Measurements from ENCODE around the gene ACE2. TPM values are rescaled to one million over a fixed set of nuclear protein-coding genes. Genes with fewer than 3 reads are reported as not detected.

ACE2 gene
- total RNA-seq, 2 experiments from 2014 or later = not detected

DNA sequence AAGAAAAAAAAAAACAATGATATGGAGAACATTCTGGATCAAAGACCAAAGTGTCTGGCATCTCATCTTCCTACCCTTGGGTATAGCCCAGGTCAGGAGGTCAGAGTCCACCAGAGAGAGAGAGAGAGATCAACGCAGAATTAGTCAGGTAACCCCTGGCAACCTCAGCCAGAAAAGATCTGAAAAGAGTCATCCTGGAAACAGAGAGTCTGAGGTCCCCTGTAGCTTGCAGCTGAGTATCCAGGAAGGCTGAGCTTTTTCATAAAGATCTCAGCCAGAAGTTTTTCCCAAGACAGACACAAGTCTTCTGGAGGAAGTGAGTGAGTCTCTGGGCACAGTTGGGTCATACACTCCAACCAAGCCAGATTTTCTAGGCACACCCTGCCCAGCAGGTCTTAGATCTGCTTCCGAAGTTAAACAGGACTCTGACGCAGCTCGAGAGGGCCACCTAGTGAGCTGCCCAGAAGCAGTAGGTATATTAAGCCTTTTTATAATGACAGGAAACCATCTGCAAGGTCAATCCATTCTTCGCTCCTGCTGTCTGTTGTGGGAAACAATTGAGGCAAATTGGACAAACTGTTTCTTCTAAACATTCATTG is 35.7 kb downstream of the ACE2 start:
- Mint-ChIP-seq H3K27ac (no peak overlapping the region), H3K4me1 (no peaks in the 10 kb centered on the region), H3K36me3 (no peaks in the 10 kb centered on the region), H3K9me3 (no peaks in the 10 kb centered on the region), H3K4me3 (no peak overlapping the region), H3K27me3 (peaks cover 5% of the 10 kb centered on the region)
- POLR2A ChIA-PET = no interaction called here
- DNase-seq = no peak
- no peak for ATAC-seq (ENCODE audit: low read depth)

GRCh38 chrX:15563056-15563455 is 37.7 kb downstream of the ACE2 start:
- Mint-ChIP-seq H3K4me1 (no peaks in the 10 kb centered on the region), H3K36me3 (no peaks in the 10 kb centered on the region), H3K27ac (no peak overlapping the region), H3K4me3 (no peak overlapping the region), H3K27me3 (peaks cover 5% of the 10 kb centered on the region), H3K9me3 (no peaks in the 10 kb centered on the region)
- DNase-seq = no peak
- no peak for ATAC-seq (ENCODE audit: low read depth)
- POLR2A ChIA-PET = no interaction called here

- Mint-ChIP-seq H3K4me3 (no peak overlapping the region), H3K9me3 (no peaks in the 10 kb centered on the region), H3K27me3 (peaks cover 5% of the 10 kb centered on the region), H3K27ac (no peak overlapping the region), H3K36me3 (no peaks in the 10 kb centered on the region), H3K4me1 (no peaks in the 10 kb centered on the region)
- POLR2A ChIA-PET = no interaction called here
- DNase-seq (no peak), ATAC-seq (ENCODE audit: low read depth) (no peak)
Observed at GRCh38 chrX:15560924-15561323, 39.8 kb downstream of the ACE2 start.

DNA sequence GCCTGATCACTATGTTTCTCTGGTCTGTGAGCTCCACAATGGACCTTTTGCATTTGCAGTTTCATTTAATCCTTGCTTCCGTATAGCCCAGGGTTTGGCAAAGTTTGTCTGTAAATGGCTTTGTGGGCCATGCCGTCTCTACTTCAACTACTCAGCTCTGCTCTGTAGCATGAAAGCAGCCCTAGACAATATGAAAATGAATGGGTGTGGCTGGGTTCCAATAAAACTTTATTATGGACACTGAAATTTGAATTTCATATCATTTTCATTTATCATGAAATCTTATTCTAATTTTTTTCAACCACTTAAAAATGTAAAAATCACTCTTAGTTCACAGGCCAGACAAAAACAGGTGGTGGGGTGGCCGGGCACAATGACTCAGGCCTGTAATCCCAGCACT is 41.5 kb downstream of the ACE2 start:
- H3K27ac Mint-ChIP-seq = no peak overlapping the region
- H3K36me3 Mint-ChIP-seq = no peaks in the 10 kb centered on the region
- no peak overlapping the region for H3K4me3 Mint-ChIP-seq
- DNase-seq (no peak), ATAC-seq (ENCODE audit: low read depth) (no peak)
- H3K9me3 Mint-ChIP-seq = no peaks in the 10 kb centered on the region
- peaks cover 6% of the 10 kb centered on the region for H3K27me3 Mint-ChIP-seq
- H3K4me1 Mint-ChIP-seq = no peaks in the 10 kb centered on the region
- POLR2A ChIA-PET = no interaction called here

GRCh38 chrX:15549189-15550012 is 51.4 kb downstream of the ACE2 start:
- Mint-ChIP-seq H3K27me3 (peaks cover 2% of the 10 kb centered on the region), H3K4me1 (no peaks in the 10 kb centered on the region), H3K9me3 (no peaks in the 10 kb centered on the region), H3K27ac (no peak overlapping the region), H3K4me3 (no peak overlapping the region), H3K36me3 (no peaks in the 10 kb centered on the region)
- ATAC-seq (ENCODE audit: low read depth) = no peak
- no peak for DNase-seq
- POLR2A ChIA-PET = no interaction called here

- Mint-ChIP-seq H3K9me3 (no peaks in the 10 kb centered on the region), H3K27me3 (no peaks in the 10 kb centered on the region), H3K27ac (no peak overlapping the region), H3K36me3 (no peaks in the 10 kb centered on the region), H3K4me1 (no peaks in the 10 kb centered on the region), H3K4me3 (no peak overlapping the region)
- DNase-seq (no peak), ATAC-seq (ENCODE audit: low read depth) (no peak)
- POLR2A ChIA-PET = no interaction called here
Observed at GRCh38 chrX:15547356-15547755, 53.4 kb downstream of the ACE2 start.

DNA sequence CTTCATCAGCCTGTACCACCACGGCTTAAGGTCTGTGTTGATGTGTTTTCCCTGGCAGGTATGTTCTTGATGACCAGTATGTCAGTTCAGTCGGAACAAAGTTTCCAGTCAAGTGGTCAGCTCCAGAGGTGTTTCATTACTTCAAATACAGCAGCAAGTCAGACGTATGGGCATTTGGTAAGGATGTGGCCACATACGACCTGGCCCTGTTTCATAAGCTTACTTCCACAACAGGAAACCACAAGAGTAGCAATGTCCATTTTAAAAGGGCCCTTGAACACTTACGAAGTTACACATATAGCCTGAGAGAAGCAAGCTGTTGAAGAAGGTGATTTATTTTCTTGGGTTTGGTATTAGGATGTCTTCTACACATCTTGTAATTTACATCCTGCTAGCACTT is 54.0 kb downstream of the ACE2 start:
- ATAC-seq (ENCODE audit: low read depth) = no peak
- H3K36me3 Mint-ChIP-seq = no peaks in the 10 kb centered on the region
- DNase-seq = no peak
- no peaks in the 10 kb centered on the region for H3K27me3 Mint-ChIP-seq
- no peaks in the 10 kb centered on the region for H3K4me1 Mint-ChIP-seq
- H3K4me3 Mint-ChIP-seq = no peak overlapping the region
- POLR2A ChIA-PET = no interaction called here
- H3K9me3 Mint-ChIP-seq = no peaks in the 10 kb centered on the region
- no peak overlapping the region for H3K27ac Mint-ChIP-seq

DNA sequence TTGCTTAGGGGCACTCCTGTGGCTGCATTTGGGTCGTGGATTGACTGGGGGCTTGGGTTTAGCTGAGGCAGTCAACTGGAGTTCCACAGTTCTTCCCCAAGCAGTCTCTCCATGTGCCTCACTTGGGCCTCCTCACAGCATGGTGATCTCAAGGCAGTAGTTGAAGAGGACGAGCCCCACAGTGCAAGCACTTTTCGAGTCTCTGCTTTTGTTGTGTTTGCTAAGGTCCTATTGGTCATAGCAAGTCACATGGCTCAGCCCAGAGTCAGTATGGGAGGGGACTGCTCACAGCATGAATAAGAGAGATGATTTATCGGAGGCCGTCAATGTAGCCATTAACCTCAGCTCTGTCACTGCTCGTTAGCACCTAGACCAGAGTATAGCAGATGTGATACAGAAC is 70.4 kb downstream of the ACE2 start:
- Mint-ChIP-seq H3K9me3 (no peaks in the 10 kb centered on the region), H3K4me3 (no peak overlapping the region), H3K4me1 (no peaks in the 10 kb centered on the region), H3K27ac (no peak overlapping the region), H3K27me3 (peaks cover 3% of the 10 kb centered on the region), H3K36me3 (no peaks in the 10 kb centered on the region)
- DNase-seq = no peak
- POLR2A ChIA-PET = no interaction called here
- no peak for ATAC-seq (ENCODE audit: low read depth)

DNA sequence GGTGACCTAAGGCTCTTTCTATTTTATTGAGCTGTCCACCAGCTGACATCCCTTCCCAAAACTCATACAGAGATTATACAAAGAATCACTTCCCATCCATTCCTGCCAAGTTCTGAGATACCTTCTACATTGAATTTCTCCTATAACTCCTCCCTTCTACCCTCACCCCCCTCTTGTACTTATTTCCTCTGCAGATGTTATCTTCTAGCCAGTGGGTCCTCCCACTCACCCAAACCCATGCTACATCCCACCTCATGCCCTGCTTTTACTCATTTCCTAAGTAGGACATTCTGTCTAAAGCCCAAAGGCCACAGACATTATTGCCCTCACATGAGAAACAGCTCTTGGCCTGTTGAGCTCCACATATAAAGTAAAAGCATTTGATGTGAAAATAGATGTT is 71.6 kb downstream of the ACE2 start:
- Mint-ChIP-seq H3K4me1 (no peaks in the 10 kb centered on the region), H3K36me3 (no peaks in the 10 kb centered on the region), H3K4me3 (no peak overlapping the region), H3K9me3 (no peaks in the 10 kb centered on the region), H3K27me3 (peaks cover 3% of the 10 kb centered on the region), H3K27ac (no peak overlapping the region)
- POLR2A ChIA-PET = no interaction called here
- ATAC-seq (ENCODE audit: low read depth) (no peak), DNase-seq (no peak)

DNA sequence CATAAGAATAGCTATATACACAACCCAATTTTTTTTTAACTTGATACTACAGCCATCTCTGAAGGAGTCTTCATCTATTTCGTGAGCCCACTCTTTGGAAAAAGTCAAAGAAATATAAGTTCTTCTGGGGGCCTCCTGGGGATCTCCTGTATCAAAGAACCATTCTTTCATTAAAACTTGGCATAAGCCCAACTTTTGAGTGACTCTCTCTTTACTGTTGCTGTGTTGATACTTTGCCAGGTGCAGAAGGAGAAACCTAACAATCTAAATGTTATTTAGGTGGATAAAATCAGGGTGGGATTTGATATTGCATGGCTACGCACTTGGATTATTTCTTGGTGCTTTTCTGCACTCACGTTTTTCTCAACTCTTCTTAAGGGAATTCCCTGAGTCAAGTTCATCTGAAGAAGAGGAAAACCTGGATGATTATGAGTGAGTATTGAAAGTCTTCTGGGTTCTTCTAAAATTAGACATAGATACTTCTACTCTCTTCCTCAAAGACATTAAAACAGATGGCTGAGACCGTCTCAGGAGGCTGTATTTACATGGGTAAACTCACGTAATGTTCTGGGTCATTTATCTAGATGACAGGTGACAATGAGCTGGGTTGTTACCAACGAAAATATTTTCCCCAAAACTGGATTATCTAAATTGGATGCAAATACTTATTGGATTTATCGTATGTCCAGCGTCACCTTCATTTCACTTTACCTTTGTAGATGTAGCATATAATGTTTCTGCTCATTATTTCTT is 74.9 kb downstream of the ACE2 start:
- no peak overlapping the region for H3K4me3 Mint-ChIP-seq
- POLR2A ChIA-PET = no interaction called here
- no peak overlapping the region for H3K27ac Mint-ChIP-seq
- no peaks in the 10 kb centered on the region for H3K36me3 Mint-ChIP-seq
- no peaks in the 10 kb centered on the region for H3K4me1 Mint-ChIP-seq
- H3K27me3 Mint-ChIP-seq = peaks cover 4% of the 10 kb centered on the region
- DNase-seq (no peak), ATAC-seq (ENCODE audit: low read depth) (no peak)
- no peaks in the 10 kb centered on the region for H3K9me3 Mint-ChIP-seq

DNA sequence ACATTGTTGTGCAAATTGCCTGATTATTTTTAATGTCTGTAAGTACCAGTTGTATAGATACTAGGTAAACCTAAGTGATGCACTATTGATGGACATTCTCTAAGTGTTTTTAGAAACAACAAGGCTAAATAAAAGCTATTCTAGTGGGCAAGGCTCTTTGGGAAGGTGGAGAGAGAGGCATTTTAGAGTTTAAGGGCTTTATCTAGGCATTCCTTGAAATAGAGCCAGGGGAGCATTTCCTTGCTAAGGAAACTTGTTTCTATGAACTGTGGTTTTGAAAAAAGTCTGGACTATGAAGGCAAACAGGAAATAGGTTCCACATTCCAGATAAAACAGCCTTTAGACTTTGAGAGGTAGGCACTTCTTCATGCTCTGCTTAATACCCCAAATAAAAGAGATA is 76.3 kb downstream of the ACE2 start:
- DNase-seq = no peak
- no peaks in the 10 kb centered on the region for H3K4me1 Mint-ChIP-seq
- H3K36me3 Mint-ChIP-seq = no peaks in the 10 kb centered on the region
- H3K27me3 Mint-ChIP-seq = peaks cover 4% of the 10 kb centered on the region
- H3K27ac Mint-ChIP-seq = no peak overlapping the region
- no peak overlapping the region for H3K4me3 Mint-ChIP-seq
- no peak for ATAC-seq (ENCODE audit: low read depth)
- no peaks in the 10 kb centered on the region for H3K9me3 Mint-ChIP-seq
- POLR2A ChIA-PET = no interaction called here

- H3K27me3 Mint-ChIP-seq = peaks cover 4% of the 10 kb centered on the region
- no peaks in the 10 kb centered on the region for H3K4me1 Mint-ChIP-seq
- H3K9me3 Mint-ChIP-seq = no peaks in the 10 kb centered on the region
- ATAC-seq (ENCODE audit: low read depth) (no peak), DNase-seq (no peak)
- no peak overlapping the region for H3K27ac Mint-ChIP-seq
- H3K4me3 Mint-ChIP-seq = no peak overlapping the region
- POLR2A ChIA-PET = no interaction called here
- H3K36me3 Mint-ChIP-seq = no peaks in the 10 kb centered on the region
Observed at GRCh38 chrX:15523088-15523487, 77.7 kb downstream of the ACE2 start.

GRCh38 chrX:15522464-15522863 is 78.3 kb downstream of the ACE2 start:
- no peak overlapping the region for H3K27ac Mint-ChIP-seq
- no peak overlapping the region for H3K4me3 Mint-ChIP-seq
- ATAC-seq (ENCODE audit: low read depth) = no peak
- H3K4me1 Mint-ChIP-seq = no peaks in the 10 kb centered on the region
- H3K9me3 Mint-ChIP-seq = no peaks in the 10 kb centered on the region
- H3K36me3 Mint-ChIP-seq = no peaks in the 10 kb centered on the region
- POLR2A ChIA-PET = no interaction called here
- H3K27me3 Mint-ChIP-seq = peaks cover 4% of the 10 kb centered on the region
- no peak for DNase-seq

DNA sequence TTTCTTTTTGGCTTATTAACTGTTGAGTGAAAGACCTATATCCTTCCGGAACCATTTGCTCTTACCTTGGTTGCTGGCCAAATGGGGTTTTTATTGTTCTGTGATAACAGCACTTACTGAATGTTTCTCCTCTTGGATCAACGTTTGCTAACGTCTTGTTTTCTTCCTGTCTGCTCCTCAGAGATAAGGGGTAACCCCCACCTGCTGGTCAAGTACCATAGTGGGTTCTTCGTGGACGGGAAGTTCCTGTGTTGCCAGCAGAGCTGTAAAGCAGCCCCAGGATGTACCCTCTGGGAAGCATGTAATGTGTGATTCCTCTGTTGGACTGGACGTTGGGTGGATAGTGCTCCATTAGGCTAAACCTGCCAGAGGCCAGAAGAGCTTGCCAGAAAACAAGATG is 84.8 kb downstream of the ACE2 start:
- DNase-seq = no peak
- Mint-ChIP-seq H3K9me3 (no peaks in the 10 kb centered on the region), H3K4me1 (no peaks in the 10 kb centered on the region), H3K27me3 (peaks cover 7% of the 10 kb centered on the region), H3K27ac (no peak overlapping the region), H3K4me3 (no peak overlapping the region), H3K36me3 (no peaks in the 10 kb centered on the region)
- no peak for ATAC-seq (ENCODE audit: low read depth)
- POLR2A ChIA-PET = no interaction called here

Data from activated naive CD8-positive, alpha-beta T cell treated with anti-CD3 and anti-CD28 coated beads, Interleukin-2, amount 10 ng/mL, durations not matched to agents 7 days and 5 days (primary cell).